HepG2 (cell line): ENCODE measurements around the gene ALPI. TPM values are rescaled to one million over a fixed set of nuclear protein-coding genes. Genes with fewer than 3 reads are reported as not detected.
A peak's percentile ranks its signal among the peaks of the same experiment; 100 is the strongest.

Experiments used
- ARHGAP35 ChIP-seq: sonication (generic); formaldehyde crosslinking; IDR thresholded peaks from 2 replicates; pipeline ENCODE4 v1.9.0; 2022; ENCODE audit warnings: mild to moderate bottlenecking, inconsistent platforms, moderate library complexity, missing genetic modification reagents, borderline replicate concordance
- ASH2L ChIP-seq: fragments of 300-600, 200-600 bp; sonication (generic); IDR thresholded peaks from 2 replicates; pipeline ENCODE4 v1.7.0; 2017; ENCODE audit warnings: low read depth, mild to moderate bottlenecking, moderate library complexity, mixed read lengths, low read length; ENCODE audit not compliant: insufficient read length
- DZIP1 ChIP-seq: sonication (generic); formaldehyde crosslinking; IDR thresholded peaks from 2 replicates; pipeline ENCODE4 v1.5.0; 2020; ENCODE audit warnings: mild to moderate bottlenecking, missing genetic modification reagents
- ESRRA ChIP-seq: sonication (generic); formaldehyde crosslinking; IDR thresholded peaks from 2 replicates; pipeline ENCODE4 v1.5.1; 2020; ENCODE audit warnings: mild to moderate bottlenecking, low read depth, missing genetic modification reagents
- KDM2A ChIP-seq: sonication (generic); formaldehyde crosslinking; IDR thresholded peaks from 2 replicates; pipeline ENCODE4 v1.4.0; 2020; ENCODE audit warnings: low read depth, missing genetic modification reagents, borderline replicate concordance
- MAFK ChIP-seq, 2 experiments: IDR thresholded peaks in 1 of 2; conservative IDR thresholded peaks in 1 of 2; 2 replicates each; pipeline ENCODE4 v1.6.1; 2011; ENCODE audit warnings: improper control_type of control experiment in 2 of 2, low read length in 2 of 2
- NFE2L2 ChIP-seq: fragments of 150-350 bp; IDR thresholded peaks from 2 replicates; pipeline ENCODE4 v1.6.1; 2014; ENCODE audit warnings: low read length
- PHF20 ChIP-seq: sonication (generic); formaldehyde crosslinking; IDR thresholded peaks from 2 replicates; pipeline ENCODE4 v1.5.0; 2020; ENCODE audit warnings: mild to moderate bottlenecking, missing genetic modification reagents
- SP2 ChIP-seq: sonication (generic); formaldehyde crosslinking; IDR thresholded peaks from 2 replicates; pipeline ENCODE4 v1.5.1; 2020; ENCODE audit warnings: mild to moderate bottlenecking, missing genetic modification reagents
- TEAD3 ChIP-seq: optimal IDR thresholded peaks from 2 replicates; pipeline ENCODE3; 2016; ENCODE audit warnings: borderline replicate concordance
- UBTF ChIP-seq: sonication (generic); formaldehyde crosslinking; IDR thresholded peaks from 2 replicates; pipeline ENCODE4 v1.4.0; 2020; ENCODE audit warnings: mild to moderate bottlenecking, missing genetic modification reagents
- ZFP36 ChIP-seq: fragments of 150-350 bp; IDR thresholded peaks from 2 replicates; pipeline ENCODE4 v1.6.1; 2018; ENCODE audit warnings: borderline replicate concordance, low read length, low read depth; ENCODE audit not compliant: partially characterized antibody
- ZFX ChIP-seq: sonication (generic); formaldehyde crosslinking; IDR thresholded peaks from 2 replicates; pipeline ENCODE4 v1.4.0; 2020; ENCODE audit warnings: mild to moderate bottlenecking, low read depth, missing genetic modification reagents, moderate library complexity
- ZKSCAN5 ChIP-seq: sonication (generic); formaldehyde crosslinking; IDR thresholded peaks from 2 replicates; pipeline ENCODE4 v1.5.1; 2020; ENCODE audit warnings: mild to moderate bottlenecking, missing genetic modification reagents
- ZNF24 ChIP-seq: fragments of 450-650 bp; IDR thresholded peaks from 2 replicates; pipeline ENCODE4 v1.6.1; 2017; ENCODE audit warnings: antibody characterized with exemption, mild to moderate bottlenecking
- ZNF501 ChIP-seq: sonication (generic); formaldehyde crosslinking; IDR thresholded peaks from 2 replicates; pipeline ENCODE4 v1.5.1; 2020; ENCODE audit warnings: mild to moderate bottlenecking, moderate library complexity, missing genetic modification reagents
- ZNF512 ChIP-seq: sonication (generic); formaldehyde crosslinking; IDR thresholded peaks from 2 replicates; pipeline ENCODE4 v1.4.0; 2020; ENCODE audit warnings: mild to moderate bottlenecking, missing genetic modification reagents
- ZNF598 ChIP-seq: sonication (generic); formaldehyde crosslinking; IDR thresholded peaks from 2 replicates; pipeline ENCODE4 v1.5.1; 2020; ENCODE audit warnings: mild to moderate bottlenecking, missing genetic modification reagents, borderline replicate concordance
- ZNF614 ChIP-seq: IDR thresholded peaks from 2 replicates; pipeline ENCODE4 v1.6.1; 2018; ENCODE audit warnings: missing biosample characterization, missing genetic modification reagents, inconsistent platforms, borderline replicate concordance
- ZNF616 ChIP-seq: sonication (generic); formaldehyde crosslinking; IDR thresholded peaks from 2 replicates; pipeline ENCODE4 v1.5.0; 2020; ENCODE audit warnings: low read depth, mild to moderate bottlenecking, missing genetic modification reagents
- ZNF709 ChIP-seq: sonication (generic); formaldehyde crosslinking; IDR thresholded peaks from 2 replicates; pipeline ENCODE4 v1.5.0; 2020; ENCODE audit warnings: mild to moderate bottlenecking, missing genetic modification reagents
- ZNF816 ChIP-seq: sonication (generic); formaldehyde crosslinking; IDR thresholded peaks from 2 replicates; pipeline ENCODE4 v1.8.0; 2022; ENCODE audit warnings: missing genetic modification reagents, mild to moderate bottlenecking, borderline replicate concordance
- ZNF879 ChIP-seq: sonication (generic); formaldehyde crosslinking; IDR thresholded peaks from 2 replicates; pipeline ENCODE4 v1.8.1; 2023; ENCODE audit warnings: missing genetic modification reagents
- polyA plus RNA-seq, 8 experiments: library from polyadenylated mRNA; depleted of rRNA in 3 of 8; stranded (reverse) in 7 of 8; unstranded in 1 of 8; fragments of >200 nt; fragmentation: Illumina TruSeq in 4 of 8; extraction: Trizol in 4 of 8; gene quantifications; 2 replicates each; pipeline versions ENCODE4 v1.2.1 to v1.2.3, GENCODE V29; 2011 to 2016; ENCODE audit warnings: low read depth in 4 of 8, missing spikeins in 1 of 8, mixed read lengths in 1 of 8; ENCODE audit not compliant: insufficient read depth in 1 of 8
- total RNA-seq, 5 experiments: library from RNA; depleted of rRNA; stranded (reverse); fragments of >200 nt; fragmentation: Illumina TruSeq; extraction: Trizol; gene quantifications; 2 replicates each; pipeline ENCODE4 v1.2.3, GENCODE V29; 2016; ENCODE audit warnings: low read depth in 1 of 5

Gene ALPI
- total and polyA plus RNA-seq, 2 of the 13 experiments (the other 11 are each of a cell fraction or from before 2014, with no cell fraction given): not detected

DNA sequence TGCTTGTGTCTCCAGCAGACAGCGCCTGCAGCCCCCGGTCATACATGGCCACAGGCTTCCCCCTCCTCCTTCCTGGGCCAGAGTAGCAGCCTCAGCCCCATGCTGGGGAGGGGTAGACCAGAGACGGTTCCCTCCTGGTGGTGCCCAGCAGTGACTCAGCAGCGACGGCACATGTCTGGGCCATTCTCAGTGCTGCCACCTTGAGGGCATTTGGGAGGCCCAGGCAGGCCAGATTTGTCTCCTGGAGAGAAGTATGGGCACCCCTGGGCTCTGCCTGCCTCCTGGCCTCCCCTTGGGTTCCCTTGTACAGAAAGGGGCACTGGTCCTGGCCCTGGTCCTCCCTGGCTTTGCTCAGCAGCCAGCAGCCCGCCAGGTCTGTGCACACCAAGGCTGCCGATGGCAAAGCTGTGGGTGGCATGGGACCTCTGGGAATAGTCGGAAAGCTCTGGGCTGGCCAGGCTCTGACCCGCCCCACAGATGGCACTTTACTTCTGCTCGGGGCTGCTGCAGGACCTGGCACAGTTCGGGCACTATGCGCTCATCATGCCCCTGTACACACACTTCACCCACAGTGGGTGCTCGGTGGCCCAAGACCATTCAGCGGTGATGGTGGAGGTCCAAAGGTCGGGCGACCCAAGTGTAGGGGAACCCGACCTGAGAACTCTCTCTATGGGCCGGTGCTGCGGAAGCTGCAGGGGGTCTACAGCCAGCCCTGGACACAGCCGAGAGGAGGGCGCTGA lies 11.4 kb upstream of the ALPI start (continued):
- TF ChIP-seq ZNF816 (CRISPR knock-in tag) (no peak), ZNF709 (CRISPR knock-in tag) (no peak), ZNF614 (CRISPR knock-in tag) (no peak), ARHGAP35 (CRISPR knock-in tag) (no peak), ESRRA (CRISPR knock-in tag) (peak; percentile 7; the same call in 1 of the 2 replicates), ZKSCAN5 (CRISPR knock-in tag) (no peak), ZNF879 (no peak), MAFK (conservative IDR thresholded peaks at IDR 0.05 in 1 of 2, IDR thresholded peaks at IDR 0.05 in 1 of 2; ENCODE audit: low read length in 2 of 2) (peak in 1 of 2 experiments; percentile 43; a peak in 1 of 4 replicates), UBTF (peak; percentile 26), ZFX (CRISPR knock-in tag) (no peak), PHF20 (CRISPR knock-in tag) (no peak), KDM2A (0 out of 2 replicates have a peak, but pooled peaks have one; percentile 6), ZNF512 (CRISPR knock-in tag) (no peak), NFE2L2 (peak; percentile 78; the same call in 1 of the 2 replicates), ZFP36 (peak; percentile 68), ZNF616 (no peak), TEAD3 (no peak), ZNF501 (CRISPR knock-in tag) (no peak), ZNF24 (no peak), ZNF598 (CRISPR knock-in tag) (0 out of 2 replicates have a peak, but pooled peaks have one; percentile 38), DZIP1 (CRISPR knock-in tag) (no peak), ASH2L (no peak), SP2 (CRISPR knock-in tag) (no peak)
